Sigmoid colon (tissue), 4 donors: Measurements from ENCODE around the gene KCNMB2.

Experiments used
- CTCF ChIP-seq, 4 experiments: fragments of 450-650 bp in 3 of 4; fragments of 200-600 bp in 1 of 4; IDR thresholded peaks; one replicate each; pipeline ENCODE4 v1.5.1; 2016 to 2019; ENCODE audit warnings: antibody characterized with exemption in 4 of 4, mild to moderate bottlenecking in 3 of 4, moderate library complexity in 2 of 4
- POLR2A ChIP-seq, 2 donors: fragments of 450-650 bp; IDR thresholded peaks; one replicate each; pipeline ENCODE4 v1.6.1; 2016; ENCODE audit warnings: antibody characterized with exemption in 2 of 2, mild to moderate bottlenecking in 2 of 2, moderate library complexity in 2 of 2
- POLR2AphosphoS5 ChIP-seq, 4 donors: sonication (generic); formaldehyde crosslinking; IDR thresholded peaks; one replicate each; pipeline ENCODE4 v1.6.1; 2017; ENCODE audit warnings: antibody characterized with exemption in 4 of 4

- TF ChIP-seq CTCF (IDR thresholded peaks at IDR 0.05), result no peak
- no peak for TF ChIP-seq POLR2A (IDR thresholded peaks at IDR 0.05)
- no peak for TF ChIP-seq POLR2AphosphoS5 (IDR thresholded peaks at IDR 0.05)
Measured at GRCh38 chr3:178875157-178875556, 338.9 kb downstream of the KCNMB2 start.
